Prostate gland (tissue), 2 donors: ENCODE data around the gene PPFIA3.

ENCODE experiments used
- CTCF ChIP-seq, 4 experiments: fragments of 200-600 bp in 2 of 4; fragments of 450-650 bp in 2 of 4; sonication (generic) in 2 of 4; IDR thresholded peaks; 1 replicate in 3 of 4; 2 replicates in 1 of 4; pipeline ENCODE4 v1.5.1; 2016 to 2019; ENCODE audit warnings: antibody characterized with exemption in 4 of 4, mild to moderate bottlenecking in 2 of 4, moderate library complexity in 2 of 4
- POLR2AphosphoS5 ChIP-seq: sonication (generic); formaldehyde crosslinking; IDR thresholded peaks from one replicate; pipeline ENCODE4 v1.6.1; 2017; ENCODE audit warnings: antibody characterized with exemption

GRCh38 chr19:49160450-49161189 lies 41.3 kb downstream of the PPFIA3 start:
- no peak for TF ChIP-seq CTCF (IDR thresholded peaks at IDR 0.05)
- no peak for TF ChIP-seq POLR2AphosphoS5
